NB4 (cell line): ENCODE data around the gene GLI1.

Source experiments
- CTCF ChIP-seq: IDR thresholded peaks from one replicate; pipeline ENCODE4 v1.5.1; 2012; ENCODE audit warnings: low read depth, low read length
- MYC ChIP-seq: IDR thresholded peaks from 2 replicates; pipeline ENCODE4 v1.6.1; 2011; ENCODE audit warnings: low read depth, low read length
- POLR2A ChIP-seq: IDR thresholded peaks from 2 replicates; pipeline ENCODE4 v1.6.1; 2011; ENCODE audit warnings: mild to moderate bottlenecking; ENCODE audit not compliant: insufficient read length; ENCODE audit errors: extremely low read depth

- TF ChIP-seq CTCF (no peak), MYC (no peak), POLR2A (no peak)
Observed at GRCh38 chr12:57481671-57482070, 22.1 kb downstream of the GLI1 start.
